Thymus (tissue), 14 donors: ENCODE measurements around the gene ZNF728. TPM values are rescaled to one million over a fixed set of nuclear protein-coding genes. Genes with fewer than 3 reads are reported as not detected.
"Not testable (repeated sequence)": the region's sequence is repeated elsewhere in the genome, so short reads cannot be mapped to it uniquely, and the experiment has no call there.

ENCODE experiments used
- DNase-seq, 9 donors: peaks; one replicate each; pipeline ENCODE4 v3.0.0-alpha.2; 2013; ENCODE audit warnings: low spot score in 9 of 9, low read depth in 6 of 9, missing footprints in 1 of 9
- H3K27ac ChIP-seq, 2 donors: one replicate each; pipeline ENCODE4 v1.5.1; 2013; ENCODE audit warnings: control low read depth in 1 of 2, low read depth in 1 of 2, low read length in 1 of 2, mild to moderate bottlenecking in 1 of 2, moderate library complexity in 1 of 2
- H3K27me3 ChIP-seq, 2 donors: one replicate each; pipeline ENCODE4 v1.5.1; 2013; ENCODE audit warnings: low read length in 1 of 2; ENCODE audit not compliant: control insufficient read depth in 2 of 2, insufficient read depth in 1 of 2
- H3K36me3 ChIP-seq, 2 donors: one replicate each; pipeline ENCODE4 v1.5.1; 2013; ENCODE audit warnings: low read length in 1 of 2, mild to moderate bottlenecking in 1 of 2, moderate library complexity in 1 of 2; ENCODE audit not compliant: control insufficient read depth in 2 of 2, insufficient read depth in 2 of 2
- H3K4me1 ChIP-seq, 2 donors: one replicate each; pipeline ENCODE4 v1.5.1; 2013; ENCODE audit warnings: low read length in 2 of 2; ENCODE audit not compliant: control insufficient read depth in 2 of 2, insufficient read depth in 2 of 2
- H3K4me3 ChIP-seq, 2 donors: one replicate each; pipeline ENCODE4 v1.5.1; 2013; ENCODE audit warnings: low read length in 2 of 2, control low read depth in 1 of 2, mild to moderate bottlenecking in 1 of 2
- H3K9me3 ChIP-seq, 2 donors: one replicate each; pipeline ENCODE4 v1.5.1; 2013; ENCODE audit warnings: low read length in 1 of 2, mild to moderate bottlenecking in 1 of 2; ENCODE audit not compliant: control insufficient read depth in 2 of 2, insufficient read depth in 1 of 2
- WGBS: extraction: QIAGEN DNeasy Blood & Tissue Kit; methylation state at CpG from one replicate; pipeline ENCODE4 v1.1.7; 2013; 5-methylcytosine and 5-hydroxymethylcytosine counted together
- long read RNA-seq, 10 donors: transcript quantifications; one replicate each; lab custom pipeline, GENCODE V29; 2026
- polyA plus RNA-seq: library from polyadenylated mRNA; stranded (reverse); fragments of 200-250 nt; gene quantifications from one replicate; pipeline ENCODE4 v1.2.3, GENCODE V29; 2013
- total RNA-seq: library from RNA; stranded (reverse); fragments of 120-200 nt; gene quantifications from one replicate; pipeline ENCODE4 v1.2.4, GENCODE V29; 2013
- donor health status: healthy.

The ZNF728 gene
- total RNA-seq = not detected
- polyA plus RNA-seq = 0.02 TPM
- long read RNA-seq, donor 1 = 0 reads
- long read RNA-seq, donor 2 = 0 reads
- long read RNA-seq, donor 3 = 0 reads
- long read RNA-seq, donor 4 = 0 reads
- long read RNA-seq, donor 5 = 0 reads
- long read RNA-seq, donor 6 = 0 reads
- long read RNA-seq, donor 7 = 0 reads
- long read RNA-seq, donor 8 = 0 reads
- long read RNA-seq, donor 9 = 0 reads
- long read RNA-seq, donor 10 = 0 reads

GRCh38 chr19:23002690-23003422 is at the start of gene ZNF728:
Gene ZNF728 (minus strand): TSS chr19:23003176. CDS start chr19:23003030, 146 bp downstream.
- no peaks in the 10 kb centered on the region for H3K4me1 ChIP-seq
- no peaks in the 10 kb centered on the region for H3K36me3 ChIP-seq
- peaks cover 10 to 15% of the 10 kb centered on the region in 2 donors for H3K9me3 ChIP-seq
- no peak within 1 kb of the TSS for H3K27ac ChIP-seq
- 15% methylated on average over 46 of the region's 46 CpGs for WGBS
- no peaks in the 10 kb centered on the region for H3K27me3 ChIP-seq
- DNase-seq = no peak
- H3K4me3 ChIP-seq = no peak within 1 kb of the TSS

GRCh38 chr19:23052349-23052748 is 49.4 kb upstream of the ZNF728 start:
- Histone ChIP-seq H3K27ac (no peak overlapping the region), H3K4me1 (no peaks in the 10 kb centered on the region), H3K27me3 (no peaks in the 10 kb centered on the region), H3K36me3 (no peaks in the 10 kb centered on the region), H3K9me3 (peaks cover 0 to 11% of the 10 kb centered on the region in 2 donors), H3K4me3 (no peak overlapping the region)
- WGBS = 73% methylated on average over 1 of the region's 1 CpG
- DNase-seq = no peak

DNA sequence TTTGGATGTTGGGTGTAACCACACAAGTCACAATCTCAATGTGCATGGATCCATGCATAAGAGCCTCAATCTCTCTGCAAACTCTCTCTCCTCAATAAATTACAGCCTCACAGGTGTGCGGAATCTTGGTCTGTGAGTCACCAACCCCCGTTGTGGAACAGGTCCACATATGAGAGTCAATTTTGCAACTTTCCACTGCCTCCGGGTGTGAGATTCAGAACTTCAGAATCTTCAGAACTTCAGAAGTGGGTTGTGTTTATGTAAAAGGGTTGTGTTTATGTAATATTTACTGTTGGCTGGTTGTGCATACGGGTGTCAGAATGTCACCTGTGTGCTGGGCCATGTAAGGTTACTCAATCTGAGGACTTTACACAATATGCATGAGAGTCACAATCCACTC is 46.3 kb upstream of the ZNF728 start:
- H3K27me3 ChIP-seq = no peaks in the 10 kb centered on the region
- no peak for DNase-seq
- no peaks in the 10 kb centered on the region for H3K36me3 ChIP-seq
- 83% methylated on average over 4 of the region's 4 CpGs for WGBS
- H3K9me3 ChIP-seq = peaks cover 4 to 8% of the 10 kb centered on the region in 2 donors
- no peak overlapping the region for H3K27ac ChIP-seq
- H3K4me1 ChIP-seq = no peaks in the 10 kb centered on the region
- H3K4me3 ChIP-seq = no peak overlapping the region

DNA sequence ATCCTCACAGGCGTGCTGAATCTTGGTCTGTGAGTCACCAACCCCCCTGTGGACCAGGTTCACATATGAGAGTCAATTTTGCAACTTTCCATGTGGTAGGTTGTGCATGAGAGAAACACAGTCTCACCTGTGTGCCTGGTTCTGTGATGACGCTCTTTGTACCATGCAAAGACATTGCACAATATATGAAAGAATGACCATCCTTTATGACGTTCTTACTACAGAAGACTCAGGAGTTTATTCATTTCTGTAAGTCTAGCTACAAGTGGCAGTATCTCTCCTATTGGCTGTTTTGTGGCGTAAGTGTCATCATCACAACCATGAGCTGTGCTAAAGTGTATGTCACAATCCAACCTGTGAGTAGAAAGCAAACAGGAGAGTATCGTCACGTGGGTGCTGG is 43.8 kb upstream of the ZNF728 start:
- Histone ChIP-seq H3K27me3 (no peaks in the 10 kb centered on the region), H3K27ac (no peak overlapping the region), H3K36me3 (no peaks in the 10 kb centered on the region), H3K9me3 (peaks cover 6 to 9% of the 10 kb centered on the region in 2 donors), H3K4me3 (no peak overlapping the region), H3K4me1 (no peaks in the 10 kb centered on the region)
- no peak for DNase-seq
- 87% methylated on average over 6 of the region's 6 CpGs for WGBS

DNA sequence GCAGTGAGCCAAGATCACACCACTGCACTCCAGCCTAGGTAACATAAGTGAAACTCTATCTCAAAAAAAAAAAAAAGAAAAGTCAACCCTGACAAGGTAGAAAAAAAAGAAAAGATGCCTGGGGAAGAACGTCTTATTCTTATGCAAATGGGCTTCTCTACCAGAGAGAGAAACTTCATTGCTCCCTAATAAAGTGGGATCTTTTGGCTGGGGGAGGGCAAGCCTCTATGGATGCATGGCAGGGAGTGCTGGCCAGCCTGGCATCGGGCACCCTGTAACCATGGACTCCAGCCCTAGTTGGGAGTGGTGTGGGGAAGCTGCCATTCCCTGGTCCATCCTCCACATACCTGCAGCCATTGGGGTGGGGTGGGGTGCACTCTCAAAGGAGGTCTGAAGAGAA is 30.7 kb upstream of the ZNF728 start:
- Histone ChIP-seq H3K4me1 (no peaks in the 10 kb centered on the region), H3K36me3 (no peaks in the 10 kb centered on the region), H3K9me3 (peaks cover 4 to 9% of the 10 kb centered on the region in 2 donors), H3K27me3 (no peaks in the 10 kb centered on the region), H3K27ac (no peak overlapping the region), H3K4me3 (no peak overlapping the region)
- no peak for DNase-seq
- 65% methylated on average over 2 of the region's 2 CpGs for WGBS

GRCh38 chr19:23015660-23016059 is 12.7 kb upstream of the ZNF728 start:
- Histone ChIP-seq H3K4me1 (no peaks in the 10 kb centered on the region), H3K36me3 (no peaks in the 10 kb centered on the region), H3K27ac (no peak overlapping the region), H3K9me3 (peaks cover 0 to 4% of the 10 kb centered on the region in 2 donors), H3K4me3 (no peak overlapping the region), H3K27me3 (no peaks in the 10 kb centered on the region)
- no peak for DNase-seq

DNA sequence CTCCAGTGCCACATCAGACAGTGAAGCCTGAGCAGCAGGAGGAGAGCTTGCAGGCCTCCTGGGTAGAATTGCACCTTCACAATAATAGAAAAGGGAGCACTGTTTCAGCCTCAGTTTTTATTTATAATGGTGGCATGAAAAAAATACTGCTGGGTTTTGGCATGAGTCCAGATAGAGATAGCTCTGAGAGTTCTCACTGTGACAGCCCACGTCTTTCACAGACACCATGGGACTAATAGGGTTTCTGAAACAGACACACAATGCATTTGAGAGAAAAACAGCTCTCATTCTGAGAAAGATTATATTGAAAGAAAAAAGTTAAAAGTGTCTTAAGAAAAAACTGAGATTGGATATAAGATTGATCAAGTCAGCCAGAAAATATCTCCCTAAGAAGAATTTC is 8.0 kb downstream of the ZNF728 start:
- H3K9me3 ChIP-seq, DNase-seq, H3K27me3 ChIP-seq, H3K4me1 ChIP-seq, H3K36me3 ChIP-seq, H3K4me3 ChIP-seq, H3K27ac ChIP-seq: not testable (repeated sequence)
- WGBS = 75% methylated on average over 1 of the region's 1 CpG

DNA sequence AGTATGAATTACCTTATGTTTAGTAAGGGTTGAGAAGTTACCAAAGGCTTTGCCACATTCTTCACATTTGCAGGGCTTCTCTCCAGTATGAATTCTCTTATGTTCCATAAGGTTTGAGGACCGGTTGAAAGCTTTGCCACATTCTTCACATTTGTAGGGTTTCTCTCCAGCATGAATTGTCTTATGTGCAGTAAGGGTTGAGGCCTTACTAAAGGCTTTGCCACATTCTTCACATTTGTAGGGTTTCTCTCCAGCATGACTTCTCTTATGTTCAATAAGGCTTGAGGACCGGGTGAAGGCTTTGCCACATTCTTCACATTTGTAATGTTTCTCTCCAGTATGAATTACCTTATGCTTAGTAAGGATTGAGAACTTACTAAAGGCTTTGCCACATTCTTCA is 26.7 kb downstream of the ZNF728 start:
- no peaks in the 10 kb centered on the region for H3K36me3 ChIP-seq
- H3K4me3 ChIP-seq = no peak overlapping the region
- no peaks in the 10 kb centered on the region for H3K4me1 ChIP-seq
- no peak for DNase-seq
- no peaks in the 10 kb centered on the region for H3K27me3 ChIP-seq
- H3K9me3 ChIP-seq = peaks cover 2 to 3% of the 10 kb centered on the region in 2 donors
- 96% methylated on average over 2 of the region's 2 CpGs for WGBS
- H3K27ac ChIP-seq = no peak overlapping the region

GRCh38 chr19:22975546-22976136 is 27.3 kb downstream of the ZNF728 start:
- DNase-seq, H3K27me3 ChIP-seq, H3K9me3 ChIP-seq, H3K4me1 ChIP-seq, H3K36me3 ChIP-seq, H3K27ac ChIP-seq, H3K4me3 ChIP-seq: not testable (repeated sequence)
- 94% methylated on average over 1 of the region's 1 CpG for WGBS
